Stimulated activated naive CD8-positive, alpha-beta T cell treated with anti-CD3 and anti-CD28 coated beads, Interleukin-15, amount 100 ng/mL, for 72 hours (primary cell): ENCODE results near the gene SMCO3.

ENCODE experiments used
- ATAC-seq: fragments of 150-1000 bp; cut with Tn5 transposase; 2 replicates; pipeline ENCODE4 v1.10.0; 2021; ENCODE audit warnings: mild to moderate bottlenecking, moderate library complexity
- DNase-seq, 2 donors: peaks; one replicate each; pipeline ENCODE4 v3.0.0; 2021 to 2022
- H3K27ac Mint-ChIP-seq, 2 donors: one replicate each; pipeline ENCODE4 v1.8.0; 2022; ENCODE audit warnings: mild to moderate bottlenecking in 2 of 2, mixed read lengths in 2 of 2, moderate library complexity in 2 of 2
- H3K27me3 Mint-ChIP-seq: one replicate; pipeline ENCODE4 v1.8.0; 2022; ENCODE audit warnings: mixed read lengths
- H3K4me1 Mint-ChIP-seq: one replicate; pipeline ENCODE4 v1.8.0; 2022; ENCODE audit warnings: mild to moderate bottlenecking, mixed read lengths
- H3K4me3 Mint-ChIP-seq, 2 donors: one replicate each; pipeline ENCODE4 v1.8.0; 2022; ENCODE audit warnings: mild to moderate bottlenecking in 2 of 2, mixed read lengths in 2 of 2, moderate library complexity in 1 of 2
- H3K9me3 Mint-ChIP-seq, 2 donors: one replicate each; pipeline ENCODE4 v1.8.0; 2022; ENCODE audit warnings: mixed read lengths in 2 of 2

The SMCO3 gene

DNA sequence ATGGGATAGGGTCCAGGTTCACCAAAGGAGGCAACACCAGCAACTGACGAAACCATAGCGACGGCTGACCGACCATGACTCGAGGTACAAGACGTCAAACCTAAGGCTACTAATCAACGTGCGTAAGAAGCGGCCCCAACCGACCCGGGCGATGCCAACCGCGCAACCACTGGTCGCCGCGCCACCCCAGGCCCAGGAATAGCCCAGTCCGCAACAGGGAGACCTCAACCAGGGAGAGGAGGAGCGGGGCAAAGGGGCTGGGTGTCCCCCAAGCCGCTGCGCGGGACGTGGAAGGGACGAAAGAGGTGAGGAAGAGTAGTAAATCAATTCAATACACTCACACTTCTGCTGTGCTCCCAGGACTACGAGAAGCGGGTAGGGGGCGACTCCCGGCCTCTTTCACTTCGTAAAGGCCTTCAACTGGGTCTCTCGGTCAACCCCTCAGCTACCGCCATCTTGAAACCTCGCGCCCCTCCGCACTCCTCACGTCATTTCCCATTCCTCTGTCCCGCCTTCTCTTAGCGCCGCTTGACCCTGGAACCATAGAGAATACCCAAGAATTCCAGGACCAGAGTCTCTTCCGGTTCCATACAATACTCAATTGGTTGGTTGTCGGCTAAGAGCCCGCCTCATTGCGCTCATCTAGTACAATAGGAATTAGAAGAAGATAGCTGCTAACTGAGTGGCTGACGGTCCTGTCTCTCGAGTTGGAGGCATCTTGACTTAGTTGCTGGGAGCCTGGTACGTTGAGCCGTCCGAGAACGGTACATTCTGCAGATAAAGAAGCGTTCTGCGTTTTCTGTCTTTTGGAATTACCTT is 10.8 kb downstream of the SMCO3 start, which contains the start of the genes C12orf60 and WBP11:
TSS of gene C12orf60 (plus strand) at position 660 of the 819 bp plus-strand sequence. CDS start 19,266 bp downstream, outside the sequence.
TSS of gene WBP11 (minus strand) at position 468 of the 819 bp plus-strand sequence. CDS start 2,095 bp downstream, outside the sequence.
- peak within 1 kb of the TSS in 1 of 2 donors; percentile 19 for H3K27ac Mint-ChIP-seq
- ATAC-seq = peak; percentile 99
- no peak within 1 kb of the TSS for H3K4me3 Mint-ChIP-seq
- H3K9me3 Mint-ChIP-seq = no peaks in the 10 kb centered on the region
- peaks cover 26% of the 10 kb centered on the region for H3K4me1 Mint-ChIP-seq
- H3K27me3 Mint-ChIP-seq = no peaks in the 10 kb centered on the region
- DNase-seq = peak; percentile 80 to 90

DNA sequence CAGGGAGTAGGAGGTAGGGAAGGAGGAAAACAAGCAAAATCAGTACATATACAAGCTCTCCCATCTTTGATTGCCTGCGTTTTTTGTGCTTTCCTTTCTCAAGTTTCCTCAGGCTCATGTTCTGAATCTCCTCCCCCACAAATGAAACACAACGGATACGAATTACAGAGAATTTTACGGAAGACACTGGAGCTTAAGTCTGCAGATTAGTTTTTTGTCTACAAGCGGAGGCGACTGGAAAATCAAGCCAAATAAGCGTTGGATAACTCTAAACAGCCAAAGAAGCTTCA is 11.3 kb downstream of the SMCO3 start:
- no peak overlapping the region for H3K27ac Mint-ChIP-seq
- no peaks in the 10 kb centered on the region for H3K27me3 Mint-ChIP-seq
- no peak for ATAC-seq
- DNase-seq = no peak
- peaks cover 26% of the 10 kb centered on the region for H3K4me1 Mint-ChIP-seq
- no peaks in the 10 kb centered on the region for H3K9me3 Mint-ChIP-seq
- no peak overlapping the region for H3K4me3 Mint-ChIP-seq

DNA sequence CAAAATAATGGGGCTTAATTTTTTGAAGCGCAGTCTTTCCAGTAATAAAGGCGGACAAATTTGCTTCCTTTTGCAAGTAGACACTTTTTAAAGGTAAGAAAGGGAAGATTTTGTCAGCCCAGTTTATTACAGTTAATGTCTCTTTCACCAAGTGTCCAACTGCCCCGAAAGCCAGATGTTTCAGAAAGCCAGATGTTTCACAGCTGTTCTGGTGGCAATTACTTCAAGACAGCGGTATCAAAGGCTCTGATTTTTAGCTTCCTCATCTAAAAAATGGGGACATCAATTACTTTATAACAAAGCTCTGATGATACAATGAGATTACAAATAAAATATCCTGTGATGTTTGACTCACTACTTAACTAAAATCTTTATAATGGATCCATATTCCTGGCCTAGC is 11.7 kb downstream of the SMCO3 start:
- H3K4me1 Mint-ChIP-seq = peaks cover 30% of the 10 kb centered on the region
- H3K27ac Mint-ChIP-seq = no peak overlapping the region
- DNase-seq (no peak), ATAC-seq (no peak)
- H3K9me3 Mint-ChIP-seq = no peaks in the 10 kb centered on the region
- H3K4me3 Mint-ChIP-seq = no peak overlapping the region
- no peaks in the 10 kb centered on the region for H3K27me3 Mint-ChIP-seq

DNA sequence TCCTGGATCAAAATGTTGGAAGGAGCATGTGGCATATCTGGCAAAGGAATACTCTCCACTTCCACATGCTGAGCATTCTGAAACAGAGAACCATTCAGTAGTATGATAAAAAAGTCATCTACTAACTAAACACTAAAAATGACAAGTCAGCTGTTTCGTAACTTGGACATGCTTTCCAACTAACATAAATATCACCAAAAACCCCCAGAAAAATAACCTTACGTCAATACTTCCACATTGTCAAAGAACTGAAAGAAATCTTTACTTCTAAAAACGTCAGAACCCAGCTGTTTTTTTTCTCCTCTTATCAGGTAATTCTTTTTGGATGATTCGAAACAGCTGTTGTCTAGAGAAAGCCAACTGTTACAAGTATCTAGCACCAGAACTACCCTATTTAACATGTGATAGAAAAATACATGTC is 18.9 kb downstream of the SMCO3 start:
- H3K9me3 Mint-ChIP-seq = no peaks in the 10 kb centered on the region
- peak overlapping the region in 1 of 2 donors; percentile 12 for H3K27ac Mint-ChIP-seq

DNA sequence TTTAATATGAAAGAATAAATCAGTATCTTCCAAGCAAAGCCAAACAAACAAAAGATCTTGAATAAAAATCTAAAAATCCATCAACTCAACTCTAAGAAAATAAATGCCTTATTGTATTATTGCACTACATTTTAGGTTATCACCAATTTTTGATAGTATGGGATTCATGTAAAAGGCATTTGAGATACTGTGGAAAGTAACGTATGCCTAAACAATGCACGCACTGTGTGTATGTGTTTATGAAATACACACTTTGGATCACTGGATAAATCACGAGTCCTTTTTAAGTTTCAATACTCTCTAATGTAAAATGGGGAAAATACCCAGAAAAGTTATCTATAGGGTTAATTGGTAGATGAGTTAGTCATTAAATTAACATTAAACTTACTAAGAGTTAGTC is 28.4 kb downstream of the SMCO3 start:
- Mint-ChIP-seq H3K9me3 (no peaks in the 10 kb centered on the region), H3K4me3 (no peak overlapping the region), H3K27me3 (no peaks in the 10 kb centered on the region), H3K27ac (no peak overlapping the region), H3K4me1 (peaks cover 3% of the 10 kb centered on the region)
- ATAC-seq = no peak
- DNase-seq = no peak

More for the DNA sequence above, 18.9 kb downstream of the SMCO3 start:
- Mint-ChIP-seq H3K4me3 (no peak overlapping the region), H3K4me1 (peaks cover 6% of the 10 kb centered on the region), H3K27me3 (no peaks in the 10 kb centered on the region)
- DNase-seq (no peak), ATAC-seq (no peak)

DNA sequence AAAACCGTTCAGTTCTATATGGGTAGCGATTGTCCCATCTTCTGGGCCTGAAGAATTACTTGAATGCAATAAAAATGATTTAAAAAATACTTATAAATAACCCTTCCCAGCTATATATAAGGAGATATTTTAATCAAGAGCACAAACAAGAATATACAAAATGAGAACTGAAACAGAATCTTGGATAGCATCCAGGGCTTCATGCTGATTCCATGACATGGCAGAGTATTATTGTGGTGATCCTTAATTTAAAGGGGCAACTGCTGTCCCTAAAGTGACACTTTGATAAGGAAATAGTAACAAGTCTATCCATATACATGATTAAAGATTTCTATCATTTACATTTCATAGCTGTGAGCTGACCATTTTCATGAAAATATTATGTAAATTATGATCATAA is 29.5 kb downstream of the SMCO3 start:
- H3K4me3 Mint-ChIP-seq = no peak overlapping the region
- H3K27me3 Mint-ChIP-seq = no peaks in the 10 kb centered on the region
- ATAC-seq (no peak), DNase-seq (no peak)
- H3K9me3 Mint-ChIP-seq = no peaks in the 10 kb centered on the region
- H3K27ac Mint-ChIP-seq = no peak overlapping the region
- H3K4me1 Mint-ChIP-seq = peaks cover 7% of the 10 kb centered on the region

DNA sequence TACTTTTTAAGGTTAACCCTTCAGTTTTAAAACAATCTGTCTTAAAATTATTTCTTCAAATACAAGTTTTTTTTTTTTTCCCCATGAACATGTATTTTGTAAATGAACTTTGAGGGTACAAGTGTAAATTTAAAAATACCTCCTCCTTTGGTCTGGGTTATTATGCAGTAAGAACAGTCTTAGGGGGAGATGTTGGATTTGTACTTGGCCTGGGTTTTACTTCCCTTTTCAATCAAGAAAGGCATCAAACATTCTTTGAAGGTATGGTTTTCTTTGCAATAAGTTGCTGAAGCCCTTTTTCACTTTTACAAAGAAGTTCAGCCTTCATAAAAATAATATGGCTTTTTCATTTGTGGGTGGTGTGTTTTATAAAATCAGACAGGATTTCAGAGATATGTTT is 31.2 kb downstream of the SMCO3 start:
- no peak for ATAC-seq
- Mint-ChIP-seq H3K27me3 (no peaks in the 10 kb centered on the region), H3K4me1 (peaks cover 7% of the 10 kb centered on the region), H3K9me3 (no peaks in the 10 kb centered on the region), H3K27ac (no peak overlapping the region), H3K4me3 (no peak overlapping the region)
- DNase-seq = no peak

DNA sequence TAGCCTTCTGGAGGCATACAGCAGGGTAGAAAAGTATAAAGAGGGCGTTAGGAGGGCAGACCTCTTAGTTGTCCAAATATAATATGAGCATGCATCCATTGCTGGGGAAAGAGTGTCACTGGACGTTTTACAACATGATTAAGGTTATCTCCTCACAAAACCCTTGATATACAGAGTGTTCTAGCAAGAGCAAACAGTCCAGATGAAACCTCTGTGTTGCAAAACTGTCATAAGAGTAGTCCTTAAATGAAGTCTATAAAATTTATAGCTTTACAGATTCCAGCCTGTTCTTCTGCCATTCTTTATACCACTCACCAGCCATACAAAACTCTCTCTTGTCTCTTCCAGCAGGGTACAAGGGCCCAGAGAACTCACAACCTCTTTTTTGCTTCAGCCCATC is 32.4 kb downstream of the SMCO3 start:
- Mint-ChIP-seq H3K27ac (no peak overlapping the region), H3K4me3 (no peak overlapping the region), H3K27me3 (no peaks in the 10 kb centered on the region), H3K4me1 (peaks cover 13% of the 10 kb centered on the region), H3K9me3 (no peaks in the 10 kb centered on the region)
- DNase-seq (no peak), ATAC-seq (no peak)

DNA sequence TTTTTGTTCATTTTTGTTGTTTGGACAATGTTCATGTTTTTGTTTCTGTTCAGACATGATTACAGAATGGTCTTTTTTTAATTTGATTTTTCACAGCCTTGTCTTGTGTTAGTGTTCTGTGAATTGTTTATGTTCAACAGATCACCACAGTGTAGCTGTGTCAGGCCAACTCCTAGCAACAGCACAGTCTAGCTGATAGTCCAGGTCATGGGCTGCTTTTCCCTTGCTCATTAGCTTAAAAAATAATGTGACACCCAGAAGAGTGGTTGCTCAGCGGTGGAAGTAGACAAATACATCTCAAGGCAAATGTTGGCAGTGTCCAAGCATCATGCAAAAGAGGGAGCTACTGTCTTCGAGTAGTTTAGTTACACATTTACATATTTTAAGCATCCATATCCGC is 33.1 kb downstream of the SMCO3 start:
- Mint-ChIP-seq H3K27me3 (no peaks in the 10 kb centered on the region), H3K4me3 (no peak overlapping the region), H3K4me1 (peaks cover 20% of the 10 kb centered on the region), H3K27ac (no peak overlapping the region), H3K9me3 (no peaks in the 10 kb centered on the region)
- no peak for ATAC-seq
- no peak for DNase-seq

DNA sequence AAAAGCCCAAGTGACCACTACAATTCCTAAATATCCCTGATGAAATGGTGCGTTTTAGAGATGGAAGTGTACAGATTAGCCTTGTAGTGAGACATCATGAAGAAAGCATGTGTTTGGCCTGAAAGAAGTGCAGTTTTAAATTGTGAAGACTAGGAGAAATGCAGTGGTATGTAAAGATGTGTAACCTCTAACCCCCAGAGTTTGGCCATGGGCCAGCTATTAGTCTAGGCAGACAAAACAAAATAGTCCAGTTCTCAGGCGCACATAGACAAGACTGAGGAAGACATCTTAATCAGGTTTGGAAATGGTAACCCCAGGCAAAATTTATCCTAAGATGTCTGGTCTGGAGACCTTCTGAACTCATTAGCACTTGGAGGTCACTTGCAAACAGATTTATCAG is 34.1 kb downstream of the SMCO3 start:
- Mint-ChIP-seq H3K9me3 (no peaks in the 10 kb centered on the region), H3K27me3 (no peaks in the 10 kb centered on the region), H3K27ac (no peak overlapping the region), H3K4me3 (no peak overlapping the region), H3K4me1 (peaks cover 26% of the 10 kb centered on the region)
- ATAC-seq (no peak), DNase-seq (no peak)

DNA sequence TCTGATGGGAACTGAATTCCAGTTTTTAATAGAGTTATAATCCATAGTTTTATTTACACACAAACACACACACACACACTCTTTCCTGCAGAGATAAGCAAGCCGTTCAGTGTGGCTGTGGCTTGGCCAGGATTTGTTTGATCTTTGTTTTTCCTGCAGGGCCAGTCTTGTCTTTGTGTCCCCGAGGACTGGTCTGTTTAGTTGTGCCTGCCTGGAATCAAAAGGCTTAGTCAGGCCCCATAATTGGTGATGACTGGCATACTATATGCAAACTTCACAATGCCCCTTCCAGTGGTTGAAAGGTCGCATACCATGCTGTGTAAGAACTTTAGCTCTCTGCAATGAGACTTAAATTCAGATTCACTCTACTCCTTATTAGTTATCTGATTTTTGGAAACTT is 36.7 kb downstream of the SMCO3 start:
- no peak for DNase-seq
- Mint-ChIP-seq H3K4me1 (peaks cover 40% of the 10 kb centered on the region), H3K9me3 (no peaks in the 10 kb centered on the region), H3K27ac (no peak overlapping the region), H3K27me3 (no peaks in the 10 kb centered on the region), H3K4me3 (no peak overlapping the region)
- ATAC-seq = no peak

DNA sequence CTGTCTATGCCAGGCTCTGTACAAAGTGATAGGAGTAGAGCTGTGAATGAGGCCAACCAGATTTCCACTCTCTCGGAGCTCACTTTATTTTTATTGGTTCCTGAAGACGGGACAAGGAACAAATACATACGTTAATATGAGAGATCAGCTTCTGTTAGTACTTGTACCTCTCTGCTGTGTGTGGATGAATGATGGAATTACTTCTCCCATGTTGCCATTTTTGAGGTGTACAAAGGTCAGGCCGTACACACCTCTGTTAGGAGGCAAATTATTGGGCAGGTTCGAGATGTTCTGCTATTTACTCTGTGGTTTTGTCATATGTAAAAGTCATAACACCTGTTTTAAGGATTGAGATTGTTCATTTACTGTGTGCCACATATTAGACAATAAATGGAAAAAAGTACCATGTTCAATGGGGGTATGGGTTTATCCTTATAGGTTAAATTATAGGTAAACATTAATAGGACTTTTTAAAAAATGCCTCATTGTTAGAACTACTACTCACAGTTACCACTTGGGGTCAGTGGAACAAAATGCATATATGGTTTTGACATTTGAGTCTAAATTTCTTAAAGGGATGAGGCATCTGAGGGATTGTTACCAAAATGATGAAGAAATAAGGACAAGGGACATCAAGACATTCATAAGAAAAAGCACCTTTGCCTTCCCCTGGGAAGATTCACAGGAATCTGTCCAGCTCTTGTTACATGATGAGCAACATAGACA is 37.6 kb downstream of the SMCO3 start:
- Mint-ChIP-seq H3K9me3 (no peaks in the 10 kb centered on the region), H3K27ac (peak overlapping the region; percentile 97 to 99), H3K4me1 (peaks cover 48% of the 10 kb centered on the region), H3K27me3 (no peaks in the 10 kb centered on the region), H3K4me3 (peak overlapping the region; percentile 95 to 98)
- ATAC-seq (no peak), DNase-seq (no peak)

DNA sequence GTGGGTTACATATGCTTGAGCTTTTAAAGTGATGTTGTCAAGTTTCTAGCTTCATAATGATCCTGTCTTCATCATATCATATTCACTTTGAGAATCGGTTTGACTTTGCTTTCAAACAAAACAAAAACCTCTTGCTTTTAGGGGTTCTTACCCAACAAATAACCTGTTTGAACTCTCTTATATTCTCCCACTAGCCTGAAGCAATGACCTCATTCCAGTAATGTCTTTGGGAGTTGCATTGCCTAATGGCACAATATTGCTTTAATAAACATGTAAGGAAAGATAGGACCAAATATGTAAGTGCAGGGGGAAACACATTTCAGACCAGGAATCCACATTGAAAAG is 38.4 kb downstream of the SMCO3 start:
- ATAC-seq = no peak
- peak overlapping the region; percentile 95 to 98 for H3K4me3 Mint-ChIP-seq
- peaks cover 50% of the 10 kb centered on the region for H3K4me1 Mint-ChIP-seq
- no peaks in the 10 kb centered on the region for H3K27me3 Mint-ChIP-seq
- no peak for DNase-seq
- H3K27ac Mint-ChIP-seq = peak overlapping the region; percentile 97 to 99
- no peaks in the 10 kb centered on the region for H3K9me3 Mint-ChIP-seq

DNA sequence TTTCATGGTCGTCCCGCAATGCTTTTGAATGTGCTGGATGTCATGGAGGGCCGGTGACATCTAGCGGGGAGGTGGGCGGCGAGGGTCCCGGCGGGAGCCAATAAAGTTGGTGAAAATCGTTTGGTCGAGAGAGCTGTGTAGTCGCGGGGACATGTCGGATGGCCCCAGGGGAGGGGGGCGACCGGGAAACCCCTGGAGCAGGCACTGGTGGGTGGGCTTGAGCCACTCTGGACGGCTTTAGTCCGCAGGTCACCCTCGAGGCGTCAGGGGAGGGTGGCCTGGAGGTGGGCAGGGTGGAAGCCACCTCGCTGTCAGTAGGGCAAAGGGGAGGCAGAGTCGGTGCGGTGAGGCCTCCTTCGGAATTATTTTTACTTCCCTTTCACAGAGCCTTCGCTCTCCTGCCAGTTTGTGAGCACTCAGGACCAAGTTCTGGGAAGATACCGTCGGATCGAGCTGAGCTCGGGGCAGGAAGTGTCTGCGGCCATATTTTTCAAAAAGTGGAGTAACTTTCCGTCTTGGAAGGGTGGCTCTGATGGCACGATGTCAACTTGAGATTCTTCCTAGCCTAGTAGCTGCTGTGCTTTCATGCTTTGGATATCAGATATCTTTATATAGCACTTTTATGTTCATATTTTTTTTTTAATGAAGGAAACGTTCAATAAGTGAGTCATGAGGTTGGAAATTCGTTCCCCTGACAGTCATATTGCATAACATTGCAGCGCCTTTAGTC is 38.9 kb downstream of the SMCO3 start:
- peak overlapping the region; percentile 95 to 98 for H3K4me3 Mint-ChIP-seq
- ATAC-seq = peak; percentile 2
- H3K4me1 Mint-ChIP-seq = peaks cover 46% of the 10 kb centered on the region
- no peaks in the 10 kb centered on the region for H3K9me3 Mint-ChIP-seq
- H3K27ac Mint-ChIP-seq = peak overlapping the region; percentile 97 to 99
- peak; percentile 31 to 59 for DNase-seq
- H3K27me3 Mint-ChIP-seq = no peaks in the 10 kb centered on the region

DNA sequence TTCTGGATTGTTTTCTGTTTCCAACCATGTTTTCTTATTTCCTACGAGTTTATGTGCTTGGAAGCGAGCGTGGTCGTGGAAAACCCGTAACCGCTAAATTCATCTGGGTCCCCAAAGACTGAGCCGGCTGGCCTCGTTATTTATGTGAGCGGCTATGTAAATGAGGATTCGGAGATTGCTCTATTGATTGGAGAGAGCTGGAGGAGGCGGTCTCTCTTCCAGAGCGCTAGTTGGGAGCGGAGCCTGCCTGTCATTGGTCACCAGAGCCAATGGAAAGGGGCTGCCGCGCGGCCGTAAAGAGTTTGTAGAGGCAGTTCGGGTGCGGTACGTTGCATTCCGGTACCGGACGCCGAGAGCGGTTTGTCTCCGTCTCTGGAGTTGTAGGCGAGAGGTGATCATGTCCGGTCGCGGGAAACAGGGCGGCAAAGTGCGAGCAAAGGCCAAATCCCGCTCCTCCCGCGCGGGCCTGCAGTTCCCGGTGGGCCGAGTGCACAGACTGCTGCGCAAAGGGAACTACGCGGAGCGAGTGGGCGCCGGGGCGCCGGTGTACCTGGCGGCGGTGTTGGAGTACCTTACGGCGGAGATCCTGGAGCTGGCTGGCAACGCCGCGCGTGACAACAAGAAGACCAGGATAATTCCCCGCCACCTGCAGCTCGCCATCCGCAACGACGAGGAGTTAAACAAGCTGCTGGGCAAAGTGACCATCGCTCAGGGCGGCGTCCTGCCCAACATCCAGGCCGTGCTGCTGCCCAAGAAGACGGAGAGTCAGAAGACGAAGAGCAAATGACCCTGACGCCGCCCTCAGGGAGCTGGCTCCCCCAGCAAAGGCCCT is 39.7 kb downstream of the SMCO3 start:
- DNase-seq (peak; percentile 89 to 96), ATAC-seq (peak; percentile 71)
- no peaks in the 10 kb centered on the region for H3K27me3 Mint-ChIP-seq
- peak overlapping the region; percentile 95 to 98 for H3K4me3 Mint-ChIP-seq
- H3K9me3 Mint-ChIP-seq = no peaks in the 10 kb centered on the region
- peaks cover 46% of the 10 kb centered on the region for H3K4me1 Mint-ChIP-seq
- H3K27ac Mint-ChIP-seq = peak overlapping the region; percentile 97 to 99
